CD4-positive, alpha-beta T cell treated with Interleukin-4 for 4 hours (primary cell): ENCODE data around the gene TSGA10IP.

Experiments used
- DNase-seq: peaks from one replicate; pipeline ENCODE4 v3.0.0-alpha.2; 2020

Gene TSGA10IP

GRCh38 chr11:66008468-66009101, 63.3 kb downstream of the TSGA10IP start:
- no peak for DNase-seq
